Activated naive CD8-positive, alpha-beta T cell treated with anti-CD3 and anti-CD28 coated beads, Interleukin-2, amount 10 ng/mL, durations not matched to agents 7 days and 5 days (primary cell): ENCODE results near the gene NME9. TPM values are rescaled to one million over a fixed set of nuclear protein-coding genes. Genes with fewer than 3 reads are reported as not detected.

Source experiments
- ATAC-seq: fragments of 150-1000 bp; cut with Tn5 transposase; one replicate; pipeline ENCODE4 v1.10.0; 2021; ENCODE audit warnings: low read depth, moderate library complexity
- POLR2A ChIA-PET: fragments of 350-600 bp; sonication (Branson Sonifier 250); formaldehyde crosslinking; loops from one replicate; lab custom pipeline; 2021; ENCODE audit warnings: antibody characterized with exemption; lab: Charles Lee
- DNase-seq: peaks from one replicate; pipeline ENCODE4 v3.0.0; 2021
- H3K27ac Mint-ChIP-seq: one replicate; pipeline ENCODE4 v1.8.0; 2022; ENCODE audit warnings: mild to moderate bottlenecking, mixed read lengths
- H3K27me3 Mint-ChIP-seq: one replicate; pipeline ENCODE4 v1.8.0; 2022; ENCODE audit warnings: mild to moderate bottlenecking, moderate library complexity, mixed read lengths
- H3K36me3 Mint-ChIP-seq: one replicate; pipeline ENCODE4 v1.8.0; 2021; ENCODE audit warnings: mild to moderate bottlenecking, mixed read lengths
- H3K4me1 Mint-ChIP-seq: one replicate; pipeline ENCODE4 v1.8.0; 2021; ENCODE audit warnings: mixed read lengths
- H3K4me3 Mint-ChIP-seq: one replicate; pipeline ENCODE4 v1.8.0; 2022; ENCODE audit warnings: mild to moderate bottlenecking, moderate library complexity, mixed read lengths
- H3K9me3 Mint-ChIP-seq: one replicate; pipeline ENCODE4 v1.8.0; 2021; ENCODE audit warnings: mixed read lengths
- total RNA-seq, 2 experiments: library from RNA; stranded (reverse); gene quantifications; one replicate each; pipeline ENCODE4 v1.2.3, GENCODE V29; 2021

Gene NME9
- total RNA-seq, 2 experiments from 2014 or later, result 0.57 to 1.7 TPM

DNA sequence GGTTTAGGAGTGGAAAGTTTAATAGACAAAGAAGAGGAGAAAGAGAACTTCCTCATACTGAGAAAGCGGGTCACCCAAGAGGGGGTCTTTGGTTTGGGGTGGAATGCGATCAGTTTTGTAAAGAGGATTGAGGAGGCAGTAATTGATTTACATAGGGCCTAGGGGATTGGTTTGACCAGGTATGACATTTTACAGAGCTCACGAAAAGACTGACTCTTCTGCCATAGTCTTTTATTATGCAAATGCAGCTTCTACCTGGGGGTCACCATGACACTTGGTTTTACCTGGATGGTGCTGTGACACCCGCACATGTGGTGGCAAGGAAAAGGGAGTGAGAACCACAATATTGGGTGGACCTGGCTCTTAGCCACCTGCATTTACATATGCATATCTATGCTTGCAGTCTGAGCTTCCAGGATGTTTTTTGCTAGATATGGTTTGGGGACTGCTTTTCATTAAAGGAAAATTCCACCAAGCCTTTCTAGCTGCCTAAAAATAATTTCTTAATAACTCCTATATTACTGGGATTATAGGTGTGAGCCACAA lies 6.9 kb upstream of the NME9 start:
- Mint-ChIP-seq H3K27ac (no peak overlapping the region), H3K9me3 (no peaks in the 10 kb centered on the region), H3K4me3 (no peak overlapping the region), H3K27me3 (peaks cover 8% of the 10 kb centered on the region), H3K36me3 (no peaks in the 10 kb centered on the region), H3K4me1 (peaks cover 4% of the 10 kb centered on the region)
- ATAC-seq, result no peak
- POLR2A ChIA-PET, result no interaction called here
- DNase-seq, result no peak

DNA sequence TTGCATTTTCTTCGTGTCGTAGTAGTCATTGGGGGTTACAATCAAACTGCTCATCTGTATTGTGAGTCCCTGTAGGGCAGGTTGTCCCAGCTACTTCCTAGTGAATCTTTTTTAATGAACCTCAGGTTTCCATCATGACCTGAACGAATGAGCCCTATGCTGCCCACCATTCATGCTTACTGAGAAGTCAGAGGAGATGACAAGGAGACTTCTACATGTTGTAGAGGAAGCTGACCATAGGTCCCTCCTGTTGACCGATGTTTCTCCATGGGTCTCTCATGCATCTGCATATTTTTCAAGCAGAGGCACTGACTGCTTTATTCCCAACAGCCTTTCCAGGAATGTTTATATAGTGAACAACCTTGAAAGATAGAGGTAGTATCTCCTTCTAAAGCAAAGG lies 5.0 kb upstream of the NME9 start:
- H3K27me3 Mint-ChIP-seq, result peaks cover 11% of the 10 kb centered on the region

DNA sequence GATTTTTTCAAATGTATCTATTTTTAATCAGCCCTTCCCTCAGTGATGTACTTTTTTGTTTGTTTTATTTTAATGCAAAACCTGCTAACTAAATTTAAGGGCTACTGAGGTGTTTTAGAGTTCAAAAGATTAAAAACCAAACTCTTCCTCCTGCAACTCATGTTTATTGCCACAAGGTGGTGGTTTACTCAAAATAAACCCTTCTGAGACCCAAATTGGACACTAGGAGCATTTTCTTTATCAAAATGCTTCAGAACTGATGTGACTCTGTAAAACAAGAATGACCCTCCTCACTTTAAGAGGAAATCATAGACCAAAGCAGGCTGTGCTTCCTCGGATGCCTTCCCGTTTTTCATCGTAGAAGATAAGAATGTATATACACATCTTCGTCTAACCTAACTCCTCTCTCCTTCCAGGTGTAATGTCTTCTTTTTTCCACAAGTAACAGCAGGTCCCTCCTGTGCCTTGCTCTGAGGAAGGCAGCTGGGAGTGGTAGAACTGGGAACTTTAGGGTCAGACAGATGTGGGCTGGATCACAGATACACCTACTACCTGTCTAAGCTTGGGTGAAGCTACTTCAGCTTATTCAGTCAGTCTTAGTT lies 2.9 kb upstream of the NME9 start:
- no peaks in the 10 kb centered on the region for H3K36me3 Mint-ChIP-seq
- H3K9me3 Mint-ChIP-seq, result no peaks in the 10 kb centered on the region
- H3K27ac Mint-ChIP-seq, result no peak overlapping the region
- peaks cover 22% of the 10 kb centered on the region for H3K4me1 Mint-ChIP-seq
- no peak for ATAC-seq
- DNase-seq, result no peak
- H3K27me3 Mint-ChIP-seq, result peaks cover 11% of the 10 kb centered on the region
- no peak overlapping the region for H3K4me3 Mint-ChIP-seq
- POLR2A ChIA-PET, result interaction anchor here (0.6 kb wide), 1 partner anchor 8 kb away, joined by 3 read pairs; no protein-coding TSS in a partner anchor

More for the DNA sequence above, 5.0 kb upstream of the NME9 start:
- H3K9me3 Mint-ChIP-seq, result no peaks in the 10 kb centered on the region
- no peaks in the 10 kb centered on the region for H3K36me3 Mint-ChIP-seq
- H3K4me1 Mint-ChIP-seq, result peaks cover 12% of the 10 kb centered on the region
- POLR2A ChIA-PET, result no interaction called here
- no peak overlapping the region for H3K4me3 Mint-ChIP-seq
- DNase-seq (no peak), ATAC-seq (no peak)
- no peak overlapping the region for H3K27ac Mint-ChIP-seq

DNA sequence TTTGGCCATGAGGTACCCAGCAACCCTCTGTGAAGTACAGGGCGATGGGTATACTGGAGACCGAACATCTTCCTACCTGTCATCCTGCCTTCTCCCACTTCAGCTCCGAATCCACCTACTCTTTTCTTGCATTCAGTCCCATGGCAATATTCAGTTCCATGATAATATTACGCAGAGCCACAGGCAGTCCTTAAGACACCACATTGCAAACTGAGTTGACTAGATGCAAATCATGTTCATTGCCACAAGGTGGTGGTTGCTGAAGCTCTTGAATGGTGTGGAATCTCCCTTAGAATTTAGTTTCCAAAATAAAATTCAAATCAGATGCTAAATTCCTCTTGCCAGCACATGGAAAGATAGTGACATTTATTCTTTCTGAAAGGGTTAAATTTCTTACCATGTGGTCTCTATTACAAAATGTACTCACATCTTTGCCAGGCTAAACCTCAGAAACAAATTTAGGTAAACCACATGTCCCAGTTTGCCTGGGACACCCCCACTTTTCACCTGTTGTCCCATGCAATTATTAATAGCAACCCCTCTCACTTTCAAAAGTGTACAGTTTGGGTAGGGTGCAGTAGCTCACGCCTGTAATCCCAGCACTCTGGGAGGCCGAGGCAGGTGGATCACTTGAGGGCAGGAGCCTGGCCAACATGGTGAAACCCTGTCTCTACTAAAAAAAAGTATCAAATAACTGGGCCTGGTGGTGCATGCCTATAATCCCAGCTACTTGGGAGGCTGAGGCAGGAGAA lies 1.7 kb upstream of the NME9 start:
- no peaks in the 10 kb centered on the region for H3K36me3 Mint-ChIP-seq
- H3K27me3 Mint-ChIP-seq, result peaks cover 6% of the 10 kb centered on the region
- no peaks in the 10 kb centered on the region for H3K9me3 Mint-ChIP-seq
- ATAC-seq, result no peak
- peaks cover 24% of the 10 kb centered on the region for H3K4me1 Mint-ChIP-seq
- H3K4me3 Mint-ChIP-seq, result no peak overlapping the region
- POLR2A ChIA-PET, result no interaction called here
- H3K27ac Mint-ChIP-seq, result no peak overlapping the region
- DNase-seq, result no peak

DNA sequence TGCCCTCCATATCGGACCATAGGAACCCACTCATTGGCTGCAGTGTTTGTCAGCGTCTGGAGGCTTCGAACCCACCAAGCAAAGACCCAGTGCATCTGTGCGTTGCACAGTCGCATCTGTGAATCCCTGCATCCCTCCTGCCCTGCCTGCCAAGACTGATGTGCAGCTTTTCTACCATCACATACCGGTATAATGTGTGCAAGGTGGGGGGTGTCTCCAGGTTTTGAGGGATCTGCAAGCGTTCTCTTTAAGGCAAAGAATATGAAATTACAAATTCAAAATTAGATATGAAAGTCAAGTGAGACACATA lies 288 bp upstream of the NME9 start:
- DNase-seq (no peak), ATAC-seq (no peak)
- Mint-ChIP-seq H3K27me3 (peaks cover 3% of the 10 kb centered on the region), H3K27ac (peak overlapping the region; percentile 48), H3K4me1 (peaks cover 25% of the 10 kb centered on the region), H3K36me3 (no peaks in the 10 kb centered on the region), H3K4me3 (peak overlapping the region; percentile 90), H3K9me3 (no peaks in the 10 kb centered on the region)
- POLR2A ChIA-PET, result interaction anchor here (2.6 kb wide), 1 partner anchor 143 kb away, joined by 14 read pairs; the partner anchor contains the start of gene ARMC8

DNA sequence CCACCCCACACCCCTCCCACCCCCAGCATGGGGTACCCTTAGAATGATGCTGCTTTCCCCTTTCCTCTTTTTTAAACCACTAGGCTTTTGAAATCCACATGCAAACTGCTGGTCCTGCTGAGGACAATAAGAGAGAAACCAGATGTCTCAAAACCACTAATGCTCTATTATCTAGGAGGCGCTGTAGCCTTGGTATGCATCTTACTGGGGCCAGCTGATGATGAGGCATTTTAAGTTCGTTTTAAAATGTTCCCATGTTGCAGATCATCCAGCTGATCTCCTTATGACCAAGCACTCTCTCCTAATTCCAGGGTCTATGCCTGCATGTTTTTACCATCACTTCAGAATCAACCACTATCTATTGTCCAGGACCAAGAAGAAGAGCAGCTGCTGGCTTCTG lies 1.3 kb downstream of the NME9 start:
- Mint-ChIP-seq H3K27me3 (peaks cover 3% of the 10 kb centered on the region), H3K36me3 (no peaks in the 10 kb centered on the region), H3K9me3 (no peaks in the 10 kb centered on the region), H3K4me1 (peaks cover 31% of the 10 kb centered on the region), H3K27ac (peak overlapping the region; percentile 69), H3K4me3 (peak overlapping the region; percentile 90)
- POLR2A ChIA-PET, result interaction anchor here (2.6 kb wide), 1 partner anchor 141 kb away, joined by 14 read pairs; the partner anchor contains the start of gene ARMC8
- DNase-seq (no peak), ATAC-seq (no peak)

DNA sequence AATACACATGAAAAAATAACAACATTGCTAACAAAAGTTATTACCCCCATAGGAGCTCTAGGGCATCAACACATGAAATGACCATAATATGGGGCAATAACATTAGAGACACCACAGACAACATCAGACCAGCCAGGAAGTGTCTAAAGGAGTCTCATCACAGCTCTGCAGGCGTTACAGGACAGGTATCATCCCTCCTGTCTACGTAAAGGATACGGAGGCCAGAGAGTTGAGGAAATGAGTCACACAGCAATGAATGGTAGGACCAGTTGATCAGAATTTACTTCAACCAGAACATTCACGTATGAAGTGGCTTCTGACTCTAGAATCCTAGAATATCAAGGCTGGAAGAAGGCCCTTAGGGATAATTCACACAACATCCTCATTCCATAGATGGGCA lies 1.8 kb downstream of the NME9 start:
- ATAC-seq (no peak), DNase-seq (no peak)
- Mint-ChIP-seq H3K36me3 (no peaks in the 10 kb centered on the region), H3K27ac (no peak overlapping the region), H3K27me3 (peaks cover 3% of the 10 kb centered on the region), H3K9me3 (no peaks in the 10 kb centered on the region), H3K4me3 (no peak overlapping the region), H3K4me1 (peaks cover 31% of the 10 kb centered on the region)
- POLR2A ChIA-PET, result interaction anchor here (2.6 kb wide), 1 partner anchor 141 kb away, joined by 14 read pairs; the partner anchor contains the start of gene ARMC8

DNA sequence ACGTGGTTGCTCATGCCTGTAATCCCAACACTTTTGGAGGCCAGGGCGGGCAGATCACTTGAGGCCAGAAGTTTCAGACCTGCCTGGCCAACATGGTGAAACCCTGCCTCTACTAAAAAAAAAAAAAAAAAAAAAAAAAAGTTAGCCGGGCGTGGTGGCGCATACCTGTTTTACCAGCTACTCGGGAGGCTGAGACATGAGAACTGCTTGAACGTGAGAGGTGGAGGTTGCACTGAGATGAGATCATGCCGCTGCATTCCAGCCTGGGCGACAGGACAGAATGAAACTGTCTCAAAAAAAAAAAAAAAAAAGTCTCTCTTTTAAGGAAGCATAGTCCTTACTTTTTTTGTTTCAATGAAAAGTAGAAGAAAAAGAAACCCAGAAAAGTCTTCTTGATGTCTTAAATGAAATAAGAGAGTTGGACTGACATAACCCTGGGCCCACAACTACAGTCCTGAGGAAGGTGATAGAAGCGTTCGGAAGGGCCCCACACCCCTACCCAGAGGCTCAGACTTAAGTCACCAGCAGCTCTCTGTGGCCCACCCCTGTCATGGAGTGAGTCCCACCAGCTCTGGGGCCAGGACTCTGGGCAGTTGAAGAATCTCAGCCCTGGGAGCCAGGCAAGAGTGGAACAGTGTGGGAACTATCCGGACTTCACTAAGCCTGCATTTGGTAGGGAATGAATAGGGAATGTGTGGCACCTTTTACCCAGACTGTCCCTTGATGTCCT lies 2.6 kb downstream of the NME9 start:
- H3K27ac Mint-ChIP-seq, result no peak overlapping the region
- peaks cover 3% of the 10 kb centered on the region for H3K27me3 Mint-ChIP-seq
- DNase-seq (no peak), ATAC-seq (no peak)
- POLR2A ChIA-PET, result interaction anchor here (0.6 kb wide), 1 partner anchor 152 kb away, joined by 3 read pairs; the partner anchor contains the start of gene DBR1
- no peak overlapping the region for H3K4me3 Mint-ChIP-seq
- H3K4me1 Mint-ChIP-seq, result peaks cover 29% of the 10 kb centered on the region
- H3K9me3 Mint-ChIP-seq, result no peaks in the 10 kb centered on the region
- no peaks in the 10 kb centered on the region for H3K36me3 Mint-ChIP-seq

DNA sequence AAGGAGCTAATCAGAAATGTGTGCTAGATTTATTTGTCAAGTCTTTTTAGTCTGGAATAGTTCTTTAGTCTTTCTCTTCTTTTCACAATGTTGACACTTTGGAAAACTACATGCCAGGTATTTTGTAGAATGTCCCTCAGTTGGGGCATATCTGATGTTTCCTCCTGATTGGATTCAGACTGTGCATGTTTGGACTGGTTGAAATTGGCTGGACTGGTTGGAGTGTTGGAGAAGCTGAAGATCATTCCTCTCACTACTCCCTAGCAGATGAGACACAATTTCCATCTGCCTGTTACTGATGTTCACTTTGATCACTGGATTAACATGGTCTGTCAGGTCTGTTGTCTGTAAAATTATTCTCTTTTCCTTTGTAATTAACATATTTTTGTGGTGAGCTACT lies 3.7 kb downstream of the NME9 start:
- POLR2A ChIA-PET, result interaction anchor here (0.6 kb wide), 1 partner anchor 151 kb away, joined by 3 read pairs; the partner anchor contains the start of gene DBR1
- Mint-ChIP-seq H3K4me3 (no peak overlapping the region), H3K4me1 (peaks cover 29% of the 10 kb centered on the region), H3K36me3 (no peaks in the 10 kb centered on the region), H3K27ac (no peak overlapping the region), H3K9me3 (no peaks in the 10 kb centered on the region), H3K27me3 (peaks cover 3% of the 10 kb centered on the region)
- no peak for DNase-seq
- no peak for ATAC-seq

DNA sequence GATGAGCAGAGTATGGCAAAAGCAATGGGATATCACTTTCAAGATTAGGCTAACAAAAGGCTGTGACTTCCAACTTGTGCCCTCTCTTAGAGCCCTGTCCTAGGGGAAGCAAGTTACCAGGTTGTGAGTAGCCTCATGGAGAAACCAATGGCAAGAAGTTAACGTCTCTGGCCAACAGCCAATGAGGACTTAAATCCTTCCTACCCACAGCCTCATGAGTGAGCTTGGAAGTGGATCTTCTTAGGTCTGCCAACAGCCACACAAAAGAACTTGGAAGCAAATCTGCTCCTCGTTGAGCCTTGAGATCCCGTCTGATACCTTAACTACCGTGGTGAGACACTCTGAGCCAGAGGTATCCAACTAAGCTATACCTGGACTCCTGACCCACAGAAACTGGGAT lies 5.7 kb downstream of the NME9 start:
- H3K27me3 Mint-ChIP-seq, result no peaks in the 10 kb centered on the region

DNA sequence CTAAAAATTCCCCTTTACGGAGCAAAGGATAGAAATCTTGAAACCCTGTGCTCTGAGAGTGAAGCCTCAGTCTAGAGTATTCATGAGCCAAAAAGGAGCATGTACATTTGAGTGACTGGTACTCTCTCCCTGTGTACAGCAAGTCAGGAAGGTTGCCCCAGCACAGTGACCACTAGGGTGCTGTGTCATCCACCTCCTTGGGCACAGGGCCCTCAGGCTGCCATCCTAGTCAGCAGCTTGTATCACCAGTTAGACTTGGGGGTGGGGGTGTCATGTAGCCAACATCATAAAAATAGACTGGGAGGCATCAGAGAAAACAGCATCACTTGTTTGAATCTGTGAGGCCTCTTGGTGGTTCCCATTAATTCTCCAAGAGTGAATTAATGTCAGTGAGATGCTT lies 12.0 kb downstream of the NME9 start:
- no peak overlapping the region for H3K27ac Mint-ChIP-seq
- H3K4me3 Mint-ChIP-seq, result no peak overlapping the region
- no peaks in the 10 kb centered on the region for H3K36me3 Mint-ChIP-seq
- peaks cover 5% of the 10 kb centered on the region for H3K27me3 Mint-ChIP-seq
- ATAC-seq (no peak), DNase-seq (no peak)
- H3K9me3 Mint-ChIP-seq, result no peaks in the 10 kb centered on the region
- H3K4me1 Mint-ChIP-seq, result peaks cover 4% of the 10 kb centered on the region
- POLR2A ChIA-PET, result no interaction called here

More for the DNA sequence above, 5.7 kb downstream of the NME9 start:
- Mint-ChIP-seq H3K4me3 (no peak overlapping the region), H3K9me3 (no peaks in the 10 kb centered on the region), H3K27ac (no peak overlapping the region), H3K4me1 (peaks cover 21% of the 10 kb centered on the region), H3K36me3 (no peaks in the 10 kb centered on the region)
- DNase-seq, result no peak
- ATAC-seq, result no peak
- POLR2A ChIA-PET, result no interaction called here

DNA sequence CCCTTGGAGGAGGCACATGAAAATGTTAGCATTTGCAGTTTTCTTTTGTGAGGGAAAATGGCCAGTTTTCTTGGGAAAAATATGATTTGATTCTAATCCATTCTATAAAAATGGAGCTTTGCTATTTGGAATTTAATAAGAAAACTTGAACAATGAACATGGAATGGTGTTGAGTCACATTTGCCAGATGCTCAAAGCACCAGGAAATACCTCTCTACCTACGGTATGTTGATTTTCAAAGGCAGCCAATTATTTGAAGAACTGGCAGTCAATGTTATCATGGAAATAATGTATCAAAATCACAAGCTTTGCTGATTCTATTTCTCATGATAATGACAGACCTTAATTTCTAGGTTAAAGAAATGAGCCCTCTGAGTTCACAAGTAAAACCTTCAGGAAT lies 14.9 kb downstream of the NME9 start:
- H3K36me3 Mint-ChIP-seq, result peaks cover 7% of the 10 kb centered on the region
- DNase-seq (no peak), ATAC-seq (no peak)
- POLR2A ChIA-PET, result no interaction called here
- H3K9me3 Mint-ChIP-seq, result peaks cover 9% of the 10 kb centered on the region
- no peaks in the 10 kb centered on the region for H3K4me1 Mint-ChIP-seq
- no peak overlapping the region for H3K4me3 Mint-ChIP-seq
- no peak overlapping the region for H3K27ac Mint-ChIP-seq
- peaks cover 19% of the 10 kb centered on the region for H3K27me3 Mint-ChIP-seq

DNA sequence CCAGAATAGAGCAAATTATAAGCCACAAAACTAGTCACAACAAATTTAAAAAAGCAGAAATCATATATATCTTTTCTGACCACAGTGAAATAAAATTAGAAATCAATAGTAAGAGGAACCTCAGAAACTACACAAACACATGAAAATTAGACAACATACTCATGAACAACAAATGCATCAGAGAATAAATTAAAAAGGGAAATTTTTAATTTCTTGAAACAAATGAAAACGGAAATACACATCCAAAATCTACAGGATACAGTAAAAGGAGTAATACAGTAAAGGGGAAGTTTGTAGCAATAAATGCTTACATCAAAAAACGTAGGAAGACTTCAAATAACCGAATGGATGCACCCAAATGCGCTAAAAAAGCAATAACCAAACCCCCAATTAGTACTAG lies 19.2 kb downstream of the NME9 start:
- peaks cover 19% of the 10 kb centered on the region for H3K27me3 Mint-ChIP-seq
- no peaks in the 10 kb centered on the region for H3K4me1 Mint-ChIP-seq
- H3K9me3 Mint-ChIP-seq, result peaks cover 23% of the 10 kb centered on the region
- peaks cover 20% of the 10 kb centered on the region for H3K36me3 Mint-ChIP-seq
- DNase-seq (no peak), ATAC-seq (no peak)
- no peak overlapping the region for H3K4me3 Mint-ChIP-seq
- POLR2A ChIA-PET, result no interaction called here
- H3K27ac Mint-ChIP-seq, result no peak overlapping the region
